GM13977 (cell line): ENCODE data around the gene AKAP6.

Source experiments
- DNase-seq: peaks from one replicate; pipeline ENCODE4 v3.0.0; 2012; ENCODE audit warnings: low spot score
- CTCF ChIP-seq: IDR thresholded peaks from 2 replicates; pipeline ENCODE4 v1.5.1; 2012; ENCODE audit warnings: mild to moderate bottlenecking, control low read depth; ENCODE audit not compliant: insufficient read depth; ENCODE audit errors: extremely low read depth, missing control alignments
- in situ Hi-C: fragments of 300-500 bp; cut with MboI; formaldehyde crosslinking; loops from one replicate; pipeline ENCODE4 v1.12.0; 2022; ENCODE audit warnings: low sequenced_read_pairs, low pct_unique_long_range_greater_than_20kb, mixed read lengths, inconsistent platforms; ENCODE audit not compliant: unreplicated experiment

Gene AKAP6

GRCh38 chr14:32534145-32534544, 205.0 kb downstream of the AKAP6 start:
- TF ChIP-seq CTCF, result no peak
- in situ Hi-C loops, result no loop called here
- DNase-seq, result no peak

- in situ Hi-C loops, result no loop called here
- no peak for TF ChIP-seq CTCF
- no peak for DNase-seq
Observed at GRCh38 chr14:32536175-32536574, 207.1 kb downstream of the AKAP6 start.

- in situ Hi-C loops, result no loop called here
- DNase-seq, result no peak
- no peak for TF ChIP-seq CTCF
Observed at GRCh38 chr14:32537166-32537565, 208.1 kb downstream of the AKAP6 start.

- TF ChIP-seq CTCF, result no peak
- in situ Hi-C loops, result no loop called here
- no peak for DNase-seq
Observed at GRCh38 chr14:32542507-32542906, 213.4 kb downstream of the AKAP6 start.

GRCh38 chr14:32545095-32545494, 216.0 kb downstream of the AKAP6 start:
- in situ Hi-C loops, result no loop called here
- no peak for DNase-seq
- no peak for TF ChIP-seq CTCF

- in situ Hi-C loops, result no loop called here
- DNase-seq, result no peak
- no peak for TF ChIP-seq CTCF
Observed at GRCh38 chr14:32545506-32546210, 216.6 kb downstream of the AKAP6 start.
